NCI-H2029 treated with DMSO at 0.1 percent for 48 hours (cell line): ENCODE data around the gene KRTCAP3.
"Not testable (repeated sequence)": the region's sequence is repeated elsewhere in the genome, so short reads cannot be mapped to it uniquely, and the experiment has no call there.

Experiments
- DNase-seq: peaks from one replicate; lab custom pipeline; 2025; lab: John Stamatoyannopoulos, UW

Gene KRTCAP3

GRCh38 chr2:27441958-27442919, at the start of gene KRTCAP3:
Gene KRTCAP3 (plus strand): TSS chr2:27442381. CDS start chr2:27442413, 32 bp downstream.
- DNase-seq, result no peak

DNA sequence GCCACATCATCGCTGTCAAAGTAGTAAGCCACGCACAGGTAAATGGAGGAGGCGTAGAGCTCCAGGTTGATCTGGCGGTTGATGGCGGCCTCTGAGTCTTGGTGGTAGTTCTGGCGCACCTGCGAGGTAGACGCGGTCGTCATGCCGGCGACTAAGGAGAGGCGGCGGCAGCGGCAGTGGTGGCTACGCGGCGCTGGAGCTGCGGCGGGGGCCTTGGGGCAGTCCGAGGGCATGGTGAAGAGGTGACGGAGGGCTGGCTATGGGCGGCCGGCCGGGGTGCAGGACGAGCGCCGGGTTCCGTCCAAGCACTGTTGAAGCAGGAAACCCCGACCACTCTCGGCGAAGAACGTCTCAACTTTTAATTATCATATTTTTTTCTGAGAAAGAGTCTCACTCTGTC, 49.0 kb upstream of the KRTCAP3 start:
- DNase-seq, result no peak

DNA sequence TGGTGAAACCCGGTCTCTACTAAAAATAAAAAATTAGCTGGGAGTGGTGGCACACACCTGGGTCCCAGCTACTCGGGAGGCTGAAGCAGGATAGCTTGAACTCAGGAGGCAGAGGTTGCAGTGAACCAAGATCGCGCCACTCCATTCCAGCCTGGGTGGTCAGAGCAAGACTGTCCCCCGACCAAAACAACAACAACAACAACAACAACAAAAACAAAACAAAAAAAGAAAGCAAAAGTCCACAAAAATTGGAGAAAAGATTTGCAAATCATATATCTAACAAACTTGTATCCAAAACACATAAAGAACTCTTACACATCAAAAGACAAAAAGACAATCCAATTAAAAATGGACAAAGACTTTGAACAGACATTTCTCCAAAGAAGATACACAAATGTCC, 43.2 kb upstream of the KRTCAP3 start:
- DNase-seq, result no peak

- DNase-seq, result no peak
These were observed 41.6 kb upstream of the KRTCAP3 start for GRCh38 chr2:27400348-27401135.

DNA sequence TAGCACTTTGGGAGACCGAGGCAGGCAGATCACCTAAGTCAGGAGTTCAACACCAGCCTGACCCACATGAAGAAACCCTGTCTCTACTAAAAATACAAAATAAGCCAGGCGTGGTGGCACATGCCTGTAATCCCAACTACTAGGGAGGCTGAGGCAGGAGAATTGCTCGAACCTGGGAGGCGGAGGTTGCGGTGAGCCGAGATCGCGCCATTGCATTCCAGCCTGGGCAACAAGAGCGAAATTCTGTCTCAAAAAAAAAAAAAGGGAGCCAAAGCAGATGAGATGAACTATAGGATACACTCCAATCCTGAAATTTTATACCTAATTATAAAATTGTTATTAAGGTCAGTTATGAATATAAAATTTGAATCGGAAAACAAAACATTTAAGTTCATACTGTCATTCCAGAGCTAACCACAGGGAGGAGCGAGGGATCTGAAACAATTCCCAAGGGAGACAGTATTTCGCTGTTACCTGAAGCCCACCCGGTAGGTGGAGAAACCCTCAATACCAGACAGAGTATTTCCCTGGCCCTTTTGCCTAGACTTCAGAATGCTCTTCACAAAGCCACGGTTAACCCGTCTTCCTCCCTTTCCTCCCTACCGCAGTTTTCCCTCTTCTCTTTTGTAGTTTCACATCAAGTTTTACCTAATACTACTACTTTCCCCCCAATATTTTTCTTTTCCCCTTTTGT, 34.2 kb upstream of the KRTCAP3 start:
- DNase-seq, result no peak

- DNase-seq, result no peak
These were observed 33.4 kb upstream of the KRTCAP3 start for GRCh38 chr2:27408601-27409320.

GRCh38 chr2:27409321-27410073, 32.7 kb upstream of the KRTCAP3 start, which contains the start of gene PPM1G:
Gene PPM1G (minus strand): TSS chr2:27409591. CDS start chr2:27409422, 169 bp downstream.
- DNase-seq, result peak; percentile 66

DNA sequence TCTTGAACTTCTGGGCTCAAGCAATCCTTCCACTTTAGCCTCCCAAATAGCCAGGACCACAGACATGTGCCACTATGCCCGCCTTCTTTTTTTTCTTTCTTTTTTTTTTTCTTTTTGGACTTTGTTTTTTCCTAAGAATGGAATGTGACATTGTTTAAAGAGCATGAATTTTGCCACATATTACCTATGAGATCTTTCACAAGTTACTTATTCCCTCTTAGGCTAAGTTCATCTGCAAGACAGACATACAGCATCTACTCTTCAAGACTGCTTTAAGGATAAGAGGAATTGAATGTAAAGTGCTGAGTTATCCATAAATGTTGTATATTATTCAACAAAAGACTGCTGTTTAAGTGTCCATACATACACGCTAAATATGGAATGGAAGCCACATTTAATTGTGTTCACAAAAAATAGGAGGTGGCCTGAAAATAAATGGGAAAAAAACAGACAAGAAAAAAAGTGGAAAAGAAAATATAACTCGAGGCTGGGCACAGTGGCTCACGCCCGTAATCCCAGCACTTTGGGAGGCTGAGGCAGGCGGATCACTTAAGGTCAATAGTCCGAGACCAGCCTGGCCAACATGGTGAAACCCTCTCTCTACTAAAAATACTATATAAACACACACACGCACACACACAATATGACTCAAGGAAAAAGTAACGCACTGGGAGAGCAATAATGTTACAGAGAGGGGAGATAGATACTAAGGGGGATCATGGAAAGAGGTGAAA, 29.6 kb upstream of the KRTCAP3 start:
- DNase-seq, result no peak

GRCh38 chr2:27416151-27416550, 26.0 kb upstream of the KRTCAP3 start:
- DNase-seq, result no peak

DNA sequence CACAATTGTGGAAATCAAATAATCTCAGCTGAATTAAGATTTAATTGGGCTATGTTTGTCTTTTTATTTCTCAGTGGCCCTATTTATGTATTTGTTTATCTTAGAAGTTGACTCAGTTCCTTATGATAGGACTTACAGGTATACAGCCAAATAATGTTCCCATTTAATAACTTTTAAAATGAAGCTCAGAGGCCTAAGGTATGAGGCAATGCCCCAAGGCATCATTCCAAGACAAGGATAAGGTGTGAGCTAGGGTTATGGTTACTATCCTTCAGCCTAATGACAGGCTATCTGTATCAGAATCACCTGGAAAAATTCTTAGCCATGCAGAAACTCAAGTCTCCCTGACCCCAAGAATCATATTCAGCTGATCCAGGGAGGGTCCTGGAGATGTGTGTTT, 21.2 kb upstream of the KRTCAP3 start:
- DNase-seq, result no peak

GRCh38 chr2:27421660-27422250, 20.4 kb upstream of the KRTCAP3 start:
- no peak for DNase-seq

DNA sequence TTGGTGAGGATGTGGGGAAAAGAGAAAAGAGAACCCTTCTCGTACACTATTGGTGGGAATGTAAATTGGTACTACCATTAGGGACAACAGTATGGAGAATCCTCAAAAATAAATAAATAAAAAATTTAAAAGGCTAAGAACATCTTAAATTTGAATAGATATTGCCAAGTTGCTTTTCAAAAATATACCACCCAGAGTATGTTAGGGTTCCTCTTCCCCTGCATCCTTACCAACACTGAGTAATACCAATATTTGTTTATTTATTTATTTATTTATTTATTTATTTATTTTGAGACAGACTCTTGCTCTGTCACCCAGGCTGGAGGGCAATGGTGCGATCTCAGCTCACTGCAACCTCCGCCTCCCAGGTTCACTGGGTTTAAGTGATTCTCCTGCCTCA, 19.2 kb upstream of the KRTCAP3 start:
- no peak for DNase-seq

GRCh38 chr2:27425039-27425438, 17.1 kb upstream of the KRTCAP3 start:
- not testable (repeated sequence) for DNase-seq

DNA sequence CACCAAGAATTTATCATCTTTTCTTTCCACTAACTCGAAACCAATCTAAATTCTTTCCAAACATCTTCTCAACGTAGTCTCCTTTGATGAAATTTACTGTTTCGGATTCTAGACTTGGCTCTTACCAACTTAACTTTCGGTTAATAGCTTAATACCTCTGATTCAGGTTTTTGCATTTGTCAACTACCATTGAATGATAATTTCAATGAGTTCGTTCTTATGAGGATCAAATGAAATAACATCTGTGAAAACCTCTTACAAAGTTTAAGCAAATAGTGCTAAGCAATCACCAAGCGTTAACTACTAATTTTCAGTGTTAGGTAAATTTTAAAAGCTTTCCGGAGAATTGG, 14.3 kb upstream of the KRTCAP3 start:
- DNase-seq, result no peak

DNA sequence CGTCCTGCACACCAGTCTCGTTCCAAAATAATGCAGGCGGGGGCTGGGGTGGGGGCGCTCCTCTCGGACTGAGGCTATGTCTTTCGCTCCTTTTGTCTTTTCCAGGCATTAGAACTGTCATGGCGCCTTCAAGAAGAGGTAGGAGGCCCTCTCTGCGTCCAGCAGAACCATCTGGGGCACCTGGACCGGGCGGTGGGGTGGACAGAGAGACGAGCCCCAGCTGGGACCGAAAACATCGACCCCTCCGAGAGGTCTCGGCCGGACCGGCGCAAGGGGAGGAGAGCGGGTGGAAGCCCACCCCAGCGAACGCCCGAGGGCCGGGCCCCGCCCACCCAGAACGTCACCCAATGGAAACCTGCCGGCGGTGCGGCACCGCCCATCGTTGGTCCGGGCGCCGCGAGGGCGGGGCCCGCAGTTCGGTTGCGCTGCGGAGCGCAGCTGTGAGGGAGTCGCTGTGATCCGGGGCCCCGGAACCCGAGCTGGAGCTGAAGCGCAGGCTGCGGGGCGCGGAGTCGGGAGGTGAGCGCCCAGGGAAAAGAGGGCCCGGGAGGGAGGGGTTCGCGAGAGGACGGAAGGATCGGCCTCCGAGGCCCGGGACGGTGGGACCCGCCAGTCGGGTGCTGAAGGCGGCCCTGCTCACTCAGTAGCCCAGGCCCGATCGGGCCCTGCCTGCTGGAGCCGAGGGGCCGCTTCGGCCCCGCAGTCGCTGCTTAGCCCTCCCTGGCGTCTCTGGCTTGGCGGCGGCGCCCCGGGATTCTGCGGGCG, 13.8 kb upstream of the KRTCAP3 start, which contains the start of gene NRBP1:
Gene NRBP1 (plus strand): TSS at position 419 of the 765 bp plus-strand sequence. CDS start 4,643 bp downstream, outside the sequence.
- peak; percentile 57 for DNase-seq

DNA sequence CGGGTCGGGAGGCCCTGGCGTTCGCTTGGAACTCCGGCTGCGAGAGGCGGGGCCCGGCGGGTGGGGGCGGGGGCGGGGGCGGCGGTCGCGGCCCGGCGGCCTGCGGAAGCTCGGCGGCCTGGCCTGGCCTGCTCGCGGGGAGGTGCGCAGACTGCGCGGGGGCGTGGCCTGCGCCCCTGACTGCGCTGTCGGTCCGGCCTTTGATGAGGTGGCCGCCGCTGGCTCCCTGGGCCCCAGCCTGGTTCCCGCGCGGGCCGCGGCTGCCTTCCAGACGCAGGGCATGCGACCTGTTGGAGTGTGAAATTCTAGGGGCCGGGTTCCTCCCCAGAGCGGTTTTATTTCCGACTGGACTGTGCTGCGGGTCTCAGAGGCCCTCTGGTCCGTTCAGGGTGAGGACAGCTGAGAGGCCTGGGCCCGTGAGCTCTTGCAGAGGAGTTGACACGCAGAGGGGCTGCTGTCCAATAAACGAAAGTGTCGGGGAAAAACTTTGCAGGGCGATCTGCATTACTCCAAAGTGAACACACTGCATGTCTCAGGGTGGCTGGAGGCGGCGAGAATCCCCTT, 13.1 kb upstream of the KRTCAP3 start:
- DNase-seq, result no peak

GRCh38 chr2:27431395-27431794, 10.8 kb upstream of the KRTCAP3 start:
- DNase-seq, result no peak

GRCh38 chr2:27435628-27436027, 6.6 kb upstream of the KRTCAP3 start:
- no peak for DNase-seq
